ENCODE data around the gene AFAP1.

The AFAP1 gene

GRCh38 chr4:7727749-7728148, 211.9 kb downstream of the AFAP1 start:
- in situ Hi-C loops (cut with MboI; ENCODE audit: low sequenced_read_pairs), result no loop called here

DNA sequence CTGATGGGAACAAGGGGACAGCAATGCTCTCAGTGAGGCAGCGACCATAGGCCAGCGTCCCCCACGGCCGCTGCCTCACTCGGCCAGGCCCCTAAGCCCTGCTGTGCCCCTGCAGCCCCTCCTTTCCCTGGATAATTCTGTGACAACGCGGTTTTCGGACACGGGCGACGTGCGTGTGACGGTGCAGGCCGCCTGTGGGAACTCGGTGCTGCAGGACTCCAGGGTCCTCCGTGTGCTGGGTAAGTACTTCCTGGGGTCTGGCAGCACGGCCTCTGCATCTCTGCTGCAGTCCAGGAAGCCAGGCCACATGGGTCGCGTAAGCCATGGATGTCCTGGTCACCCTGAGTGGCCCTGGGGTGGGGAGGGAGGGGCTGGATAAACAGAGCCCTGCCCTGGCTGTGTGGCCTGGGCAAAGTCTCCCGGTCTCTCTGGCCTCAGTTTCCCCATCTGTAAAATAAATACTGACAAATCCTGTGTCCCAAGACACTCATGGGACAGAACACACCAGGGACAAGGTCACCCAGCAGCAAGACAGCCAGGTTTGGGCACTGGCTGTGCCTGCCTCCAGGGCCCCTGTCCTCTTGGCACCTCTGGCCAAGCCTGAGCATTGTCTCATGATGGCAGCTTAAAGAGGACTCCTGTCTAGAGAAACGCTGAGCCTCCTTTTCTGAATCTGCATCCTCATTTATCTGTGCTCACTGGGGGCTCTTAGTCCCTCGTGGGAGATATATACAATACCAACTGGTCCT, 212.8 kb downstream of the AFAP1 start:
- in situ Hi-C loops (cut with MboI; ENCODE audit: low sequenced_read_pairs), result no loop called here

GRCh38 chr4:7725951-7726350, 213.7 kb downstream of the AFAP1 start:
- in situ Hi-C loops (cut with MboI; ENCODE audit: low sequenced_read_pairs), result no loop called here

GRCh38 chr4:7723625-7724024, 216.0 kb downstream of the AFAP1 start:
- in situ Hi-C loops (cut with MboI; ENCODE audit: low sequenced_read_pairs), result no loop called here

GRCh38 chr4:7722766-7723387, 216.8 kb downstream of the AFAP1 start:
- in situ Hi-C loops (cut with MboI; ENCODE audit: low sequenced_read_pairs), result no loop called here

GRCh38 chr4:7721984-7722551, 217.6 kb downstream of the AFAP1 start:
- in situ Hi-C loops (cut with MboI; ENCODE audit: low sequenced_read_pairs), result no loop called here

- in situ Hi-C loops (cut with MboI; ENCODE audit: low sequenced_read_pairs), result no loop called here
Measured at GRCh38 chr4:7719354-7720174, 220.1 kb downstream of the AFAP1 start.

- in situ Hi-C loops (cut with MboI; ENCODE audit: low sequenced_read_pairs), result no loop called here
Measured at GRCh38 chr4:7717946-7718490, 221.6 kb downstream of the AFAP1 start.

DNA sequence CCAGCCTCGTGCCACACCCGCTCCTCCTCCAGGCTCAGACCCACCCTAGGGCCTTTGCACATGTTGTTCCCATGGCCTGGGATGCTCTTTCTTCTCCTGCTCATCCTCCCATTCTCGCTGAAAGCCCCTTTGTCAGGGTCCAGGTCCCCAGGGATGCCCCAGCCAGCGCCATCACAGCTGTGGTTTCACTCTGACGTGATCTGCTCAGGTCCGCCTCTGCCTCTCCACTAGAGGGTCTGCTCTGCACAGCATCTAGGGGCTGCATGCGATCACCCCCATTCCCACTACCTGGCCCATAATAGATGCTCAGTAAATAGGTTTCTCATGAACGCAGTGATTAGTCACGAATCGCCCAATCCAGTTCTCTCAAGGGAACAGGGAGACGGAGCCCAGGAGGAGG, 222.5 kb downstream of the AFAP1 start:
- in situ Hi-C loops (cut with MboI; ENCODE audit: low sequenced_read_pairs), result no loop called here

- in situ Hi-C loops (cut with MboI; ENCODE audit: low sequenced_read_pairs), result no loop called here
Measured at GRCh38 chr4:7716010-7716721, 223.5 kb downstream of the AFAP1 start.

GRCh38 chr4:7715271-7716009, 224.2 kb downstream of the AFAP1 start:
- in situ Hi-C loops (cut with MboI; ENCODE audit: low sequenced_read_pairs), result no loop called here

GRCh38 chr4:7714738-7715137, 224.9 kb downstream of the AFAP1 start:
- in situ Hi-C loops (cut with MboI; ENCODE audit: low sequenced_read_pairs), result no loop called here

- in situ Hi-C loops (cut with MboI; ENCODE audit: low sequenced_read_pairs), result no loop called here
Measured at GRCh38 chr4:7714176-7714575, 225.5 kb downstream of the AFAP1 start.

DNA sequence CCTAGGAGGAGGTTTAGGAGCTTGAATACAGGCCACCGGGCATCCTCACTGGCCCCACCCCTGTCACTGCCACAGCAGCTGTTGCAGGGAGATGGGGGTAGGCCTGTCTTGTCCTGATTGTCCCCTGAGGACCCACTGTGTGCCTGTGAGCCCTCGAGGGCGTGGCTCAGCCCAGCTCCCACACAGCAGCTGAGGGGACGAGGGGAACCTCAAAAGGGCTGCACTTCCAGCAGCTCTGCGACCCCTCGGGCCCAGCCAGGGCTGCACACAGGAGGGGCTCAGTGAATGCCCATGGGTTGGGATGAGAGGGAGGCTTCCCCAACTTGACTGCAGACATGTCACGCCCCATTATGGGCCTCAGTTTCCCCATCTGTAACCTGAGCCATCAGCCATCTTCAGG, 225.9 kb downstream of the AFAP1 start:
- in situ Hi-C loops (cut with MboI; ENCODE audit: low sequenced_read_pairs), result no loop called here

DNA sequence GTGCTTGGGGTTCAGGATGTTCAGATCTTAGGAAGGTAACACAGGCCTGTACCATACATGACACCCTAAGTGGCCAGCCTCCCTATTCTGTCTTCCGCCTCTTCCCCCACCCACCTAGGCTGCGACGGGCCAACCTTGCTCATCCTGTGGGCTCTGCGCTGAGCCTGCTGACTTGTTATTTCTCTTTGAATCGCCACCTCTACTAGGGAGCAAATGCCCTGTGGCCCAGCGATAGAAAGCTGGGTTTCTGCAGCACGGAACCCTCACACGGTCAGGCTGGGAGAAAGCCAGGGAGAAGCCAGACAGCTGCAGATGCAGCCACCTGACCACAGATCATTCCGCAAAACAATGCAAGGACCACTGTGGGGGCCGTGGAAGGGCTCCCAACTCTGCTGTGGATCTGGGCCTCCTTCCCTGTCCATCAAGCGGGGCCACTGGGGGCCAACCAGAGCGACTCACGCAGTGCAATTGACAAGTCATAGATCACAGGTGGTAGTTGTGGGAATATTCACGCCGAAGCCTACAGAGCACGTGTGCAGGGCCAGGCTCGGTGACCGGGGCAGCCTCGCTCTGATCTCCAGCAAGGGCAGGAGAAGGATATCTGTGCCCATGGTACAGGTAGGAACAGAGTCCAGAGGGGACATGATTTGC, 227.5 kb downstream of the AFAP1 start:
- in situ Hi-C loops (cut with MboI; ENCODE audit: low sequenced_read_pairs), result no loop called here

DNA sequence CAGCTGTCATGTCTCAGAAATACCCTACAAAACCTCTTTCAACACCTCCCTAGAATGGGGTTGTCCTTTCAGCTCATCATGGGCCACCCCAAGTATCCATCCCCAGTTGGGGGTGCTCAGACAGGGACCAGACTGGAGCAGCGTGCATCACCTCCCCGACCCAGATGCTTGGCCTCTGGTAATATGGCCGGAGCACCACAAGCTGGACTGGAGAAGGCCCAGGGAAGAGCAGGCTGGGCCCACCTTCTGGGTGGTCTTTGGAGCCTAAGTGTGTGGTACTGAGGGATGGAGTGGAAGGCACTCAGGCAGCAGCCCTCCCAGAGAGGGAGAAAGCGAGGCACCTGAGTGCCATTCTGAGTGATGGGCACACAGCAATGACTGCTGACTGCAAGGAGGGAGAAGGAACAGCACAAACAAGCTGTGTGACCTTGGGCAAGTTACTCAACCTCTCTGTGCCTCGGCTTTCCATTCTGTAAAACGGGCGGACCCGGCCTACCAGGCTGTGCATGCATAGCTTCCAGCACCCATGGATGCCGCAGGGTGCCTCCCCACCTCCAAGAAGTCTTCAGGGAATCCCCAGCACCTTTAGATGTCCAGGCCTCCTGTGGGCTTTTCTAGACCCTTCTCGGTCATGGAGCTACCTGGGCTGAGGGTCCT, 228.2 kb downstream of the AFAP1 start:
- in situ Hi-C loops (cut with MboI; ENCODE audit: low sequenced_read_pairs), result no loop called here

DNA sequence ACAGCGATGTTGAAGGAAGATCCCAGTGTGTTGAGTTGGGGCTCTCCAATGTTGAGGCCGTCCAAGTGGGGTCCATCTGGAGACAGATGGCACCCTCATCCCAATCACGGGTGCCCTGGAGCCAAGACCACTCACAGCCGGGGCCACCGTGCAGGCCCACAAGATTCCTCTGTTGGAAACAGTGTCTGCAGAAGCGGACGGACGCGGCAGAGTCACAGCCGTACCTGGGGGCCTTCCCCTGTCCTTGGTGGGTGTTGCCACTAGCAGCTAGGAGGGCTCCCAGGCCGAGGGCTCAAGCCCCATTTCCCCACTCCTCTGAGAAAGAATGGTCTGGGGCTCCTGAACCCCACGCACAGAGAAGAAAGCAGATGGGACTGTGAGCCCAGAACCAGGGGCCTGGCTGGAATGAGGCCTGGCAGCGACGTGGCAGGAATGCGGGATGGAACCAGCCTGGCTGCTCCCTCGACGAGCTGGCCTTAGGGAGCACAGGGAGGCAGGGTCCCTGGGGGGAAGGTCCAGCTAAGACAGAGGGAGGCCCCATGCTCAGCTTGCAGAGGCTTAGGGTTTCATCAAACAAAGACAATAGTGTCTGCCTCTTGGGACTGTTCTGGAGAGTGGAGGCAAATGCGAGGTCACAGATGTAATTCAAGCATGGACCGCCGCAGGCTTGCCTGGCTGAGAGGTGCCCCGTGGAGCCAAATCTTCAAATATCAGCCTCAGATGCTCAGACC, 228.9 kb downstream of the AFAP1 start:
- in situ Hi-C loops (cut with MboI; ENCODE audit: low sequenced_read_pairs), result no loop called here

DNA sequence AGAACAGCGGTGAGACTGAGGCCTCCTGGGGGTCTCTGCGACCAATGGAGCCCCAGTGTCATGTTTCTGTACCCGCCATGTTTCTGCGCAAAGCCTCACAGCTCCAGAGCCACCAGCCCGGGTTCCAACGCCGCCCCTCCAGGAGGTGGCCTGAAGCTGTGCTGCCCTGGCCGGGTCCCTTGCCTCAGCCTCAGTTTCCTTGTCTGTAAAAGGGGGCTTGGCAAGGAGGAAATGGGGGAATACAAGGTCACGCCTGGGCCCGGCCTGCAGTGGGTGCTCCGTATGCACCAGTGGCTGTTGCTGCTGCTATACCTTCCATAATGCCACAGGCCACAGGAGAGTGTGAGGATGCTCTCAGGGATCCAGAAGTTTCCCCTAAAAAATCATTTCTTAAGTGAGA, 229.5 kb downstream of the AFAP1 start:
- in situ Hi-C loops (cut with MboI; ENCODE audit: low sequenced_read_pairs), result no loop called here
